ENCODE measurements around the gene SMOC2.
"Not testable (repeated sequence)": the region's sequence is repeated elsewhere in the genome, so short reads cannot be mapped to it uniquely, and the experiment has no call there.

Gene SMOC2

GRCh38 chr6:168671028-168671862 lies 230.3 kb downstream of the SMOC2 start:
- FAIRE-seq (no peak), DNase-seq (ENCODE audit: insufficient read length, low spot score) (no peak)

GRCh38 chr6:168671863-168672546 lies 231.0 kb downstream of the SMOC2 start:
- DNase-seq (ENCODE audit: insufficient read length, low spot score) (no peak), FAIRE-seq (no peak)

- FAIRE-seq (no peak), DNase-seq (ENCODE audit: insufficient read length, low spot score) (no peak)
Observed at GRCh38 chr6:168674595-168674994, 233.6 kb downstream of the SMOC2 start.

- FAIRE-seq (no peak), DNase-seq (ENCODE audit: insufficient read length, low spot score) (no peak)
Observed at GRCh38 chr6:168675375-168675774, 234.4 kb downstream of the SMOC2 start.

- FAIRE-seq (no peak), DNase-seq (ENCODE audit: insufficient read length, low spot score) (no peak)
Observed at GRCh38 chr6:168675933-168676551, 235.1 kb downstream of the SMOC2 start.

GRCh38 chr6:168676552-168677322 lies 235.8 kb downstream of the SMOC2 start:
- FAIRE-seq (no peak), DNase-seq (ENCODE audit: insufficient read length, low spot score) (no peak)

- not testable (repeated sequence) for DNase-seq (ENCODE audit: insufficient read length, low spot score); FAIRE-seq
Observed at GRCh38 chr6:168677323-168677781, 236.4 kb downstream of the SMOC2 start.

GRCh38 chr6:168678077-168678476 lies 237.1 kb downstream of the SMOC2 start:
- DNase-seq (ENCODE audit: insufficient read length, low spot score) = no peak
- no peak for FAIRE-seq

GRCh38 chr6:168678588-168678987 lies 237.6 kb downstream of the SMOC2 start:
- no peak for DNase-seq (ENCODE audit: insufficient read length, low spot score)
- FAIRE-seq = no peak

GRCh38 chr6:168681748-168682147 lies 240.8 kb downstream of the SMOC2 start:
- no peak for FAIRE-seq
- no peak for DNase-seq (ENCODE audit: insufficient read length, low spot score)

GRCh38 chr6:168683621-168684020 lies 242.6 kb downstream of the SMOC2 start:
- FAIRE-seq = no peak
- no peak for DNase-seq (ENCODE audit: insufficient read length, low spot score)

GRCh38 chr6:168684471-168684870 lies 243.5 kb downstream of the SMOC2 start:
- no peak for FAIRE-seq

GRCh38 chr6:168684906-168685305 lies 243.9 kb downstream of the SMOC2 start:
- FAIRE-seq (no peak), DNase-seq (ENCODE audit: insufficient read length, low spot score) (no peak)

More at GRCh38 chr6:168684471-168684870, 243.5 kb downstream of the SMOC2 start:
- DNase-seq (ENCODE audit: insufficient read length, low spot score) = no peak

GRCh38 chr6:168686029-168686738 lies 245.2 kb downstream of the SMOC2 start:
- FAIRE-seq = no peak
- DNase-seq (ENCODE audit: insufficient read length, low spot score) = no peak

- DNase-seq (ENCODE audit: insufficient read length, low spot score) = no peak
- no peak for FAIRE-seq
Observed at GRCh38 chr6:168686831-168687730, 246.1 kb downstream of the SMOC2 start.

- no peak for DNase-seq (ENCODE audit: insufficient read length, low spot score)
- no peak for FAIRE-seq
Observed at GRCh38 chr6:168690271-168690670, 249.3 kb downstream of the SMOC2 start.

- DNase-seq (ENCODE audit: insufficient read length, low spot score) (no peak), FAIRE-seq (no peak)
Observed at GRCh38 chr6:168691774-168692173, 250.8 kb downstream of the SMOC2 start.

GRCh38 chr6:168692193-168692914 lies 251.4 kb downstream of the SMOC2 start:
- DNase-seq (ENCODE audit: insufficient read length, low spot score) = no peak
- FAIRE-seq = no peak

Data from GM19239 (cell line).